Tibial artery (tissue), 4 donors: ENCODE measurements around the gene CAPN5.

Experiments
- DNase-seq, 2 donors: peaks; one replicate each; pipeline ENCODE4 v3.0.0-alpha.2; 2019
- H3K27ac ChIP-seq, 2 donors: fragments of 200-600 bp; sonication (generic) in 1 of 2; 1 replicate in 1 of 2; 2 replicates in 1 of 2; pipeline ENCODE4 v1.5.1; 2018 to 2019; ENCODE audit warnings: mild to moderate bottlenecking in 1 of 2
- H3K27me3 ChIP-seq, 2 donors: fragments of 200-600 bp; sonication (generic) in 1 of 2; one replicate each; pipeline versions ENCODE4 v1.5.1 to v1.6.0; 2016 to 2019
- H3K36me3 ChIP-seq, 3 donors: fragments of 200-600 bp; sonication (generic) in 2 of 3; one replicate each; pipeline ENCODE4 v1.5.1; 2016 to 2019; ENCODE audit warnings: mild to moderate bottlenecking in 2 of 3
- H3K4me1 ChIP-seq, 4 donors: fragments of 200-600 bp; sonication (generic) in 2 of 4; 1 replicate in 3 of 4; 2 replicates in 1 of 4; pipeline ENCODE4 v1.5.1; 2016 to 2019
- H3K4me3 ChIP-seq, 2 donors: fragments of 200-600 bp; sonication (generic) in 1 of 2; 1 replicate in 1 of 2; 2 replicates in 1 of 2; pipeline ENCODE4 v1.5.1; 2018 to 2019; ENCODE audit warnings: mild to moderate bottlenecking in 2 of 2
- H3K9me3 ChIP-seq, 3 donors: fragments of 200-600 bp; sonication (generic) in 1 of 3; one replicate each; pipeline ENCODE4 v1.5.1; 2016 to 2019
- CTCF ChIP-seq, 2 experiments: fragments of 200-600 bp in 1 of 2; fragments of 450-650 bp in 1 of 2; IDR thresholded peaks; one replicate each; pipeline ENCODE4 v1.5.1; 2017 to 2019; ENCODE audit warnings: antibody characterized with exemption in 2 of 2, mild to moderate bottlenecking in 1 of 2, moderate library complexity in 1 of 2
- intact Hi-C: fragments of 100-400 bp; cut with DNase I; formaldehyde crosslinking; loops from one replicate; pipeline ENCODE4 v1.15.0; 2023; ENCODE audit warnings: low total_unique reads

The CAPN5 gene

GRCh38 chr11:77052518-77052917 lies 14.3 kb upstream of the CAPN5 start:
- Histone ChIP-seq H3K27ac (no peak overlapping the region), H3K4me3 (no peak overlapping the region), H3K27me3 (peaks cover 0 to 5% of the 10 kb centered on the region in 2 donors), H3K9me3 (peaks cover 0 to 18% (median 14%) of the 10 kb centered on the region in 3 donors), H3K36me3 (no peaks in the 10 kb centered on the region), H3K4me1 (no peaks in the 10 kb centered on the region)
- intact Hi-C loops: no loop called here
- no peak for DNase-seq
- no peak for TF ChIP-seq CTCF (IDR thresholded peaks at IDR 0.05)

GRCh38 chr11:77053217-77054015 lies 13.4 kb upstream of the CAPN5 start:
- H3K36me3 ChIP-seq: no peaks in the 10 kb centered on the region
- no peak overlapping the region for H3K27ac ChIP-seq
- intact Hi-C loops: no loop called here
- H3K9me3 ChIP-seq: peaks cover 0 to 18% (median 14%) of the 10 kb centered on the region in 3 donors
- no peaks in the 10 kb centered on the region for H3K4me1 ChIP-seq
- no peak overlapping the region for H3K4me3 ChIP-seq
- TF ChIP-seq CTCF (IDR thresholded peaks at IDR 0.05): no peak
- peaks cover 0 to 5% of the 10 kb centered on the region in 2 donors for H3K27me3 ChIP-seq
- DNase-seq: no peak

- no peak for TF ChIP-seq CTCF (IDR thresholded peaks at IDR 0.05)
- no peak overlapping the region for H3K27ac ChIP-seq
- H3K4me1 ChIP-seq: no peaks in the 10 kb centered on the region
- intact Hi-C loops: no loop called here
- H3K4me3 ChIP-seq: no peak overlapping the region
- no peak for DNase-seq
- no peaks in the 10 kb centered on the region for H3K36me3 ChIP-seq
- peaks cover 0 to 5% of the 10 kb centered on the region in 2 donors for H3K27me3 ChIP-seq
- H3K9me3 ChIP-seq: peaks cover 0 to 18% (median 14%) of the 10 kb centered on the region in 3 donors
Observed at GRCh38 chr11:77054084-77054483, 12.7 kb upstream of the CAPN5 start.

- no peak for TF ChIP-seq CTCF (IDR thresholded peaks at IDR 0.05)
- H3K36me3 ChIP-seq: no peaks in the 10 kb centered on the region
- no peak overlapping the region for H3K27ac ChIP-seq
- H3K4me3 ChIP-seq: no peak overlapping the region
- H3K27me3 ChIP-seq: peaks cover 0 to 5% of the 10 kb centered on the region in 2 donors
- no peaks in the 10 kb centered on the region for H3K4me1 ChIP-seq
- peaks cover 0 to 18% (median 14%) of the 10 kb centered on the region in 3 donors for H3K9me3 ChIP-seq
- no peak for DNase-seq
- intact Hi-C loops: no loop called here
Observed at GRCh38 chr11:77055101-77055561, 11.6 kb upstream of the CAPN5 start.

- TF ChIP-seq CTCF (IDR thresholded peaks at IDR 0.05): no peak
- no peaks in the 10 kb centered on the region for H3K36me3 ChIP-seq
- H3K27ac ChIP-seq: no peak overlapping the region
- DNase-seq: no peak
- no peaks in the 10 kb centered on the region for H3K4me1 ChIP-seq
- intact Hi-C loops: no loop called here
- peaks cover 0 to 5% of the 10 kb centered on the region in 2 donors for H3K27me3 ChIP-seq
- H3K4me3 ChIP-seq: no peak overlapping the region
- H3K9me3 ChIP-seq: peaks cover 0 to 18% (median 14%) of the 10 kb centered on the region in 3 donors
Observed at GRCh38 chr11:77055913-77056312, 10.9 kb upstream of the CAPN5 start.
